NCI-H1092 (cell line): ENCODE results near the gene OSBPL10.

ENCODE experiments used
- DNase-seq: peaks from one replicate; lab custom pipeline; 2025; lab: John Stamatoyannopoulos, UW

OSBPL10 gene

DNA sequence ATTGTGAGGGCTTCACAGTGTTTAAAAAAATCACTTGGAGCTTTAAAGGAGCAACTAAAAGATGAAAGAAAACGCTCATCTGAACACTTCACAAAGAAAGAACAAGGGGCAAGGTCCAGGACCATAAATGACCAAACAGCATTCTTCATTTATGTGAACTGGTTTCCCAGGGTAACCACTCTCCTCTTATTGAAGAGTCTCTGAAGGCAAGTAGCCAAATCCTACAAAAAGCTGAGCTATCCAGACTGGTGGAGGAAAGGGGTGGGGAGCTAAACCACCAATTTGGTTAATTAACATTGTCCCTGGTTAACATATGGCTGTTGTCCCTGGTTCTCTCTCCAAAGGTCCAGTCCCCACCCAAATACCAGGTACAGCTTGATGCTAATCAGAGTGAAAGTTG lies 58.1 kb downstream of the OSBPL10 start:
- peak; percentile 9 for DNase-seq

DNA sequence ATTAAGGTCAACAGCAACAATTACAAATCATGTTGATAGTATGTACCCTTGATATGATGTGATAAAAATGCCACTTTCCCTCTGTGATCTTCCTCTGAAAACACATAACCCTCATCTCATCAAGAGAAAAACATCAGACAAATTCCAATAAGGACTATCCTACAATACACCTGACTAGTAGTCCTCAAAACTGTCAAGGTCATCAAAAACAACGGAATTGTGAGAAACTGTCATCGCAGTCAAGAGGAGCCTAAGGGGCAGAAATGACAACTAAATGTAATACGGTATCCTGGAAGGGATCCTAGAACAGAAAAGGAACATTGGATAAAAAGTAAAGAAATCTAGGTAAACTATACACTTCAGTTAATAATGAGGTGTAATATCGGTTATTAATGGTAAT lies 59.2 kb downstream of the OSBPL10 start:
- DNase-seq, result no peak

DNA sequence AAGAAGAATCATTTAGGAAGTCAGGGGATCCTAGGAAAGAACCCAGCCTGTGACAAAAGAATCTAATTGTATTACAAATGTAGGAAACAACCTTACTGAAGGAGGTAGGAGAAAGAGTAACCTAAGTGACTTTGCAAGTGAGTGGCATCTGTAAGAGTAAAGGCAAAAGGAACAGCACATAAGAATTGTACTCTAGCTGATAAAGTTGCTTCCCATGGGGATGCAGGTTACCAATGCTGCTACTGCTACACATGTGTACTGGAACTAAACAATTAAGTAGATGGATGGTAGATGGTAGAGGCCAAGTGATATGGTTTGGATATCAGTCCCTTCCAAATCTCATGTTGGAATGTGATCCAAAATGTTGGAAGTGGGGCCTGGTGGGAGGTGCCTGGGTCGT lies 60.8 kb downstream of the OSBPL10 start:
- no peak for DNase-seq

DNA sequence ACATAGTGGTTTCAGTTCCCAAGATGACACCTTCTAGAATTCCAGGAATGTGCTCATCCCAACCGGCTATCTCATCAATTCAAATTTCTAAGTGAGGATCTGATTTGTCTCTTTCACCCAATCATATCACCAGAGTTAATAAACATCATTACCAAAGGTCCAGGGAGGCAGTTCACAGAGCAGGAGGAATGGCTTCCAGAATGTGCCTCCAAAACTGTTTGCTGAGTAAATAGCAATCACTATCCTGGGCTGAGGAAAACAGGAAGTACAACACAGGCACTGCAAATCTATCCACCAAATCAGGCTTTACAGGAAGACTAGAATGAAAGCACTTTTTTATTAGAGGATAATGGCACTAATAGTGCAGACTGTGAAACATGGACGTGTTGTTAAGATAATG lies 61.5 kb downstream of the OSBPL10 start:
- no peak for DNase-seq

DNA sequence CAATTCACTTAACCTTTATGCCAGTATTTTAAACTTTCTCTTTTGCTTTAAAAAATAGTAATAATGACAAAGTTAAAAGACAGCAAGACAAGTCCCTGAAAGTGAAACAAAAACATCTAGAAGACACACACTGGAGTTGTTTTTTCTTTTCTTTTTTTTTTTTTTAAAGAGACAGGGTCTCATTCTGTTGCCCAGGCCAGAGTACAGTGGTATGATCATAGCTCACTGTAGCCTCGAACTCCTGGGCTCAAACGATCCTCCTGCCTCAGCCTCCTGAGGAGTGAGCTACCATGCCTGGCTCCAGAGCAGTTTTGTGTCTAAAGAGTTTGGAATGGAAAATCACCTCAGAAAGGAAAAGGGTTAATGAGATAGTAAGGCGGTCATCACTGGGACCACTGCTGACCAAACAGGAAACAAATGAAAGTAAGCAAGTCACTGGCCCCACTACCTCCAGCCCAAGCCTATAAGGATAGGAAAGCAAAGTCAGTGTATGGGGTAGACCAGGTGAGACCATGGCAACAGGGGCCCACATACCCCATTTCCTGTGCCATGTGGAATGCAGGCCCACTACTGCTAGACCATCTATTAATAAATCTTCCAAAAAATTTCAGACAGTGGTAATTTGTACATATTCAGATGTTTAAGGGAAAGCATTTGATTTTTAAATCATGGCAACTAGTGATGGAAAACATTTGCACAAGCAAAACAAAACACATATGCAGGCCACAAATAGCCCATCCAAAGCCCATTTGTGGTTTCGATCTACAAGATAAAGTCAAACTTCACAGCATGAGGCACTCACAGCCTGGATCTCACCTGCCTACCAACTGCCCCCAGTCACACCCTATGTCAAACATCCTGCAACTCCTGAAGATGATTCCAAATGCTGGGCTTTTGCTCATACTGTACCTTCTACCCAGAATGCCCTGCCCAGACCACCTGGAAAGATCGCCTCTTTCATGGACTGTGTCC lies 62.6 kb downstream of the OSBPL10 start:
- DNase-seq, result no peak

DNA sequence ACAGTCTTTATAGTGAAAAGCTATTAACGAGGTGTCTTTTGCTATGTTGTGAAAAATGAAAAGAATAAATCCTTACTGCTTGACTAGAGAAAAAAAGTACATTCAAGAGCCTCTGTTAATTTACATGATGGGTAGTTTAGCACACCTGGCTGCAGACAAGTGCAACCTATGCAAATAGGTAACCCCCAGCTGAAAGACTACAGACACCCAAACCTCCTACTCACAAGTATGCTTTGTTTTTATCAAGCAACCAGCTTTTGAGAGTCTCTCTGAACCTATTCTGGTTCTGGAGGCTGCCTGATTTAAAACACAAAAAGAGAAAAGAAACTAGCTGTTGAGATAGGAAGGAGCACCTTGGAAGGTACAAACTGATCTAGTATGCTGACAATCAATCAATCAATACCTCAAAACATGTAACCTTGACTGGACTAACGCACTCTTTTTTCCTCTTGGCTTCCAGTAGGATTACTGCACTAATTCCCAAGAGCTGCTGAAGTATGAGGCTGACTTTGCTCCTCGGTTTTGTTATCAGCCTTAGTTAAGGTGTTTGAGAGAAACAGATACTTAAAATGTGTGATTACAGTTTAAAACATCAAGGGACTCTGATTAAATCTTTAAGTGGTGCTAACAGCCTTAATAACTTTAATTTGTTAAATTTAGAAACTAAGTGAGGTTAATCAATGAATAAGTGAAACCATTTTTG lies 63.6 kb downstream of the OSBPL10 start:
- DNase-seq, result no peak

DNA sequence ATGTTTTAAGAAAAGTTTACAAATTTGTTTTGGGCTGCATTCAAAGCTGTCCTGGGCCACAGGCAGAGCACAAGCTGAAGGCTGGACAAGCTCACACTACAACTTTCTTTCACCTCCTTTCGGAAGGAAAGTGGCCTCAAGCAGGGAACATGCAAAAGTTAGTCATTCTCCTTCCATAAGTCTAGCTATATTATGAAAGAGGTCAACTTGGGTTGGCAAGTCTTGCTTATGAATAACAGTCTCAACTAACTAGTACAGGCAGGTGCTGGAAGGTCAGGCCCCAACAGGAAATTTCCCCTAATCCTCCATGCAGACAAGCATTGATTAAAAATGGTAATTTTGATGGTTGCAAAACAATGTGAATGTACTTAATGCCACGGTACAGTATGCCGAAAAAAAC lies 69.4 kb downstream of the OSBPL10 start:
- DNase-seq, result no peak

DNA sequence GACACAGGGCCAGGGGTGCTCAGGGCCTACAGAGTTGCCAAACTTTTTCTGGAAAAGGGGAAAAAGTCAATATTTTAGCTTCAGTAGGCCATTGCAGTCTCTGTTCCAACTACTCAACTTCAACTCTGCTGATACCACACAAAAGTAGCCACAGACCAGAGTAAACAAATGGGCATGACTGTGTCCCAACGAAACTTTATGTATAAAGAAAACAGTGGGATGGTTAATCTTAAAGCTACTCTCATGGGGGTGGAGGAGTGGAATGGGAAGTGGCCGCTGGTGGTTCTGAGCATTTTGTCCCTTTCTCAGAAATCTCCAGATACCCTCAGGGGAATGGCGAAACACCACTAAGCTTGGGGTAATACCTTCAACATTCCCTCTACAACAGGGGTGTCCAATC lies 69.9 kb downstream of the OSBPL10 start:
- DNase-seq, result no peak

DNA sequence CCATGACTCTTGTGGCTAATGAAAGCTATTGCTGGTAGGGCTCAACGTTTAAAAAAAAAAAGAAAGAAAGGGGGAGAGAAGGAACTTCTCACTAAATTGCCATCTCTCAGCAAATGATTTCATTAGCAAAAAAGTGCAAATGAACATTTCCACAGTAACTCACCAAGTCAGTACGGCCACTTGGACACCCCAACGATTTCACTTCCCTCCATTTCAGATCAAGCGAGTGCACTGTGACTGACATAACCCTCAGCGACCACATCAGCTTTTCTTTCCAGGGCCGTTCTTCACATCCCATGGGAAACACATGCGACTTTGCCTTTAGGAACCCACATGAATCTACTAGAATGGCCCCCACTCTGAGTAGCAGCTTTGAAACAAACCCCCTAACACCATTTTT lies 71.6 kb downstream of the OSBPL10 start:
- DNase-seq, result no peak

DNA sequence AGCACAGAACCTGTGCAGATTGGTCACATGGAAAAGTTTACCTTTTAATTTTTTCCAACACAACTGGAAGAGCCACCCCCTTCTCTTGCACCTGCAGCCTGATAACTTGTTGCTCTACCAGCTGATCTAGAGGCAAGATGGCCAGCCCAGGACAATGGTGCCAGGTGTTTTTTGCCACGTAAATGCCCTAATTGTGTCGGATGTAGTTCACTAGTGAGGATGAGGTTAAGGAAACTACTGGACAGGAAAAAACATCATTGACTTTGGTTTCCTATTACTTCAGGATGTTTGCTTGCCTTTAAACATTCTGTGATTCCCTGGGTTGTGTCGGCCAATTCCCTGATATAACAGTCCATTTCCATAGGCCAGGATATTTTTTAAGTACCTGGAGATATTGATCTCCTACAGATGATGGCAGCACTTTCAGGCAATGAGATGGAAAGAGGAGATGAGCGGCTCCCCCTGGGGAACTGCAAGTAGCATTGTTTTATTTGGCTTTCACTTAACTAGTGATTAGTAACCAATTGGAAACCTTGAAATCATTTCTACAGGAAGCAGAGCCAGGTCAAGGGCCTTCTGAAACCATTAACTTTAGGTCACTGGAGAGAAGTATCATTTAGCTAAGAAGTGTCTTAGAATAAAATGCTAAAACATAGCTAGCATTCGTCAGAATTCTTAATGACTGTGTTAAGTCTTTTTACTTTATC lies 72.5 kb downstream of the OSBPL10 start:
- peak; percentile 9 for DNase-seq

DNA sequence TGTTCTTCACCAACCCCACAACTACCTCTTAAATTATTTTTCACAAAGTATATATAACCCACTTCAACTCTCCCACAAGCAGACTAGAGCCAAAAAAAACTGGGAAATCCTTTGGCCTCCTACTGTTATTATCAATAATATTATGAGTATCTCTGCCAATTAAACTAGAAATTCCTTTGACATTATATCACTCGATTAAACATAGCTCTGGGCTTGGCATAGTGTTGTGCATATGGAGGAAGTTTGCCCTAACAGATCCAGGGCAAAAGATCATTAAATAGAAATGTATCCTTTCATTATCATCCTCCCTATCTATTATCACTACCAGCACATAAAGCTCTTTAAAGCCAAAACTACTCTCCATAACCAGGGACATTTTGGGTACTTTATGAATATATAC lies 74.9 kb downstream of the OSBPL10 start:
- DNase-seq, result no peak

DNA sequence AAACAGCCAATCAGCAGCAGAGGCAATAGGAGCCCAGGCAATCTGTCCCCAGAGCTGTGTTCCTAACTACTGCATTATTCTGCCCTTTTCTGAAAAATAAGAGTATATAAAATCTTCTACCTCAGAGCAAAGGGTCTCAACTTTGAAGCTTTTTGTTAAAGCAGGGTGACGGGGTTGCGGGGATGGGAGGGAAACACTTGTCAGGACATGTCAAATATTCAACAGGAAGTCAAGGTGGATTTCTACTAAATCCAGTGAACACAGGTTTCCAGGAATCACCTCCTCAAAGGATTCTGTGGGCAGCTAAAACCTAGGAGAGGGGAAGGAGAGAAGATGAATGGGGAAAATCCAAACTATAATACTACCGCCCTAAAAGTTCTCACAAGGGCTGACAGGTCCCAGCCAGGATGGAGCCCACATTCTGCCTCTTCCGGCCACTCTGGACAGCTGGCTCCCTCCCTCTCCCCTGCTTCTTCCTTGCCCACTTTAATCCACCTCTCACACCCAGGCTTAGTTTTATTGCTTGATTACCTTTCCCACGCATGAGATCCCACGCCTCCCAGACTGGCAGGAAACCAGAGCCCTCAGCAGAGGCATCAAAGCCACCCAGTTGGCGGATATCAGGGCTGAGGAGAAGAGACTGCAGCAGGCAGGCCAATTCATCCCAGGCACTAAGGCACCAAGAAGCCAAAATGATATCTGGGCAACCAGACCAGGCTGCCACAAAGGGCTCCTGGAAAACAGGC lies 77.2 kb downstream of the OSBPL10 start:
- DNase-seq, result no peak

DNA sequence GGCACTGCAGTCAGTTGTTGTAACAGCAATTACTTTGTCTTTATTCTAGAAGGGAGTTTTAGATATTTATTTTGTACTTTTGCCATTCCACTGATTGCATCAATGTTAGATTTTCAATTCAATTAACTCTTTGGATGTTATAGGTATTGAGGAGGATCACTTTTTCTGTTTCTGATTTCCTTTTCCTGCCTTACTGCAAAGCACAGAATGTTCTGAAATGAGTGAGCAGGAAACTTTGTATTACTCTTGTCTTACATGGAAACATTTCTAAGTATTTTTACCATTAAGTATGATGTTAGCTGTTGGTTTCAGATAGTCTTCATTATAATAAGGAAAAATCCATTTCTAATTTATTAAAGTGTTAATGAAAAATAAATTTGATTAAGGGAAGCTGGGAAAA lies 80.5 kb downstream of the OSBPL10 start:
- DNase-seq, result no peak

DNA sequence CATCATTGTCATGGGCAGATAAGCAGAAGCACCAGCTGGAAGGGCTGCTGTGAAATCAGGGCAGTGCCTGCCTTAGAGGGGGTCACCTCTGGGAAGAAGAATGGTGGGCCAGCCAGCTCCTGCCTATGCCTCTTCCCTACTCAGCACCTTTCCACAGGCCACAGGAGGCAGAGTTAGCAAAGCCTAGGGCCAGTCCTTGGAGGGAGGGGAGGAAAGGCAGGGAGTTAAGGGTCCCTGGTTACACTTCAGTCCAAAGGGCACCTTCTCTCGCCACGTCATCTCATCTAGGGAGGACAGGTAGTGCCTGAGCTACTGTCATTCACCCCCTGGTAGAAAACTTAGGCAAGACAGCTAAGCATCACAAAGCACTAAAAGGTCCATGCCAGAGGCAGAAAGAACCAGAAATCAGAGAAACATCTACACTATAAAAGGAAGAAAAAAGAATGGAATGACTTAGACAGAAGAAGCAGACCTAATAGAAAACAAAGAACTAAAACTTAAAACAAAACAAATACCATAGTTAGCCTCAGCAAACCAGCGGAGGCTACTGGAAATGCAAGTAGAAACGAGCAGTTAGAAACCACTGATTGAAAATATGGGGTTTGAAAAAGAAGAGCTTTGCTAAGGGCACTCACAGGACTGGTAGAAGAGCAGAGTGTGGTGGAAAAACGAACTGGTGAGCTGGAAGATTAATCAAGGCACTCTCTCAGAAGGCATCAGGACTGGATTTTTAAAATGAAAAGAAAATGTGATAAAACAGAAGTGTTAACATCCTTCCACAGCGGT lies 84.2 kb downstream of the OSBPL10 start:
- no peak for DNase-seq

DNA sequence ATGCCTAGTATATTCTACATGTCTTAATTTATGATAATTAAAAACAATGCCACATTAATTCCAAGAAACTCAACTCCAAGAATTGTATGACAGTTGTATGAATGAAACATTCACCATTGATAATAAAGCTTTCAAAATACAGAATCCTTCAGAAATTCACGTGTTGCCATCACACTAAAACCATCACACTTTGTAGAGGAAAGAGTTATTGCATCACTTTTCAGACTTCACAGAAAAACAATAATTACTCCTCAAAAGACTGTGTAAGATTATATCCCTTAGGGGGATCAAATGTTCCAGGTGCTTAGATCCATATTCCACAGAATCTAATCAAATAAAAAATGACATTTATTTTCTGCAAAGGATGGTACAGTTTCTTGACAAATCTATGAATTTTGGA lies 85.0 kb downstream of the OSBPL10 start:
- DNase-seq, result no peak

DNA sequence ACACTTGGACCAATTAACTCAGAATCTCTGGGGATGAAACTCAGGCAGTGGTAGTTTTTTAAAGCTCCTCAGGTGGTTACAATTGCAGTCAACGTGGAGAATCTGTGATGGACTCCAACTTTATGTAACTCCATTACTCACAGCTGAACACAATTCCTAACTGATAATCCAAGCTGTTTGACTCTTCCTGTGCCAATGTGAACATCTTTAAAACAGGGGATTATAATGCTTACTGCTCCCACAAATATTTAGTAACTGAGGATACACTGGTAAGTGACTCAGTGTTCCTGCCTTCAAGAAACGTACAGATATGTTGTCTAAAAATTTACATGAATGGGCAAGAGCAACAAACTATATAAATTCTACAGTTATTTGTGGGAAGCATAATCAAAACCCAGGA lies 85.6 kb downstream of the OSBPL10 start:
- DNase-seq, result no peak

DNA sequence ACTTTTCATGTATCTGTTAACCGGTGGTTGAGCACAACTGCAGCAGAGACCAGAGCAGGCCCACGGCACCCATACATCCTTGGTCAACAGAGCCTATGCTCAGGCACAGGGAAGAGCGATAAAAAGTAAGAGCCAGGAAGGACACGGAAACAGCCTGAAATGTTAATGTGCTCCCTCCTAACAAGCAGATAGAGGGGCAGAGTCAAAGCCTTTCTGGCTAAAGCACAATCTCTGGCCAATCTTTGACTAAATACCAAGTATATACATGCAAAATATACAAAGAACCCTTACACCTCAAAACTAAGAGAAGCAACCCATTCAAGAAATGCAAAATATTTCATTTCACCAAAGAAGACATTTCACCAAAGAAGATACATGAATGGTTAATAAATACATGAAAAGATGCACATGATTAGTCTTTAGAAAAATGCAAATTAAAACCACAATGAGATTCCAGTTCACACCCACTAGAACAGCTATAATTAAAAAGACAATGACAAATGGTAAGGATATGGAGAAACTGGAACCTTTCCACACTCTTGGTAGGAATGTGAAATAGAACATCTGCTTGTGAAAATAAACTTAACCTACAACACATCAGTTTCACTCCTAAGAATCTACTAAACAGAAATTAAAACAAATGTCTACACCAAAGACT lies 88.0 kb downstream of the OSBPL10 start:
- DNase-seq, result no peak

DNA sequence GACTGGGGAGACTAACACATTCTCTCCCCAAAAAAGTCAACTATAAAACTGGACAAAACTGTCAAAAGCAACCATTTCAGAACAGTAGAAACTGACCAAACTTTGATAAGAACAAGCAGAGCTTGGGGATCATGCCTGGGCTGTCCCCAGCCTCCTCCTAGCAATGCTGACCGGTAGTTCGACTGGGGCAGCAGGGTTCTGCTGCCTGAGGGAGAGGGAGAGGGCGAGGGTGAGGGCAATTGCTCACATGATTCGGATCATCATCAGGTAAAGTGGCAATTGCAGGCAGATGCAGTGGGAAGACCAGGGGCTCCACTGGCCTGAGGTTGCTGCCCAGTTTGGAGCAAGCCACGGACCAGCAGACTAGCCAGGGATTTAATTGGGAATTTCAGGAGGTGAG lies 88.6 kb downstream of the OSBPL10 start:
- DNase-seq, result no peak

DNA sequence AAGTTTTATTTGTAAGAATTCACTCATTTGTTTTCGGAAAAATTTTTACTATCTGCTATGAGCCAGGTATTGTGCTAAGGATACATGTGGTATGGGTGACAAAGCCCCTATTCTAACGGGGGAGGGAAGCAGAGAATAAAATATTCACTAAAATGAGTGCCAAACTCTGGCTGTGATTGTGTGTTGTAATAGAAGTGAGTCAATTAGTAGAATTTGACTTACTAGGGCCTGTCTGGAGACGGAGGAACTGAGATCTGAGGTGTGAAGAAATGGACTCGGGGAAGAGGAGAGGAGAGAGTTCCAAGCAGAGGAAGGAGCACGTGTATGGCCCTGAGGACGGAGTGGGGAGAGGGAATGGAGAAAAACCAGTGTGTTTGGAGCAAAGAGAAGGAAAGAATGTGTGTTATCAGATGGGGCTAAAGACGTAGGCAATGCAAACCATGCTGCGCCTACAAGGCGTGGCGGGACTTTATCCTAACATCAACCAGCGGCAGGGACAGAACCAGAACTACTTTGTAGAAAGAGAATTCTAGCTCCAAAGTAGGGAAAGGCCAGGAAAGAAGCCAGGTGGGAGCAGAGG lies 89.1 kb downstream of the OSBPL10 start:
- no peak for DNase-seq

DNA sequence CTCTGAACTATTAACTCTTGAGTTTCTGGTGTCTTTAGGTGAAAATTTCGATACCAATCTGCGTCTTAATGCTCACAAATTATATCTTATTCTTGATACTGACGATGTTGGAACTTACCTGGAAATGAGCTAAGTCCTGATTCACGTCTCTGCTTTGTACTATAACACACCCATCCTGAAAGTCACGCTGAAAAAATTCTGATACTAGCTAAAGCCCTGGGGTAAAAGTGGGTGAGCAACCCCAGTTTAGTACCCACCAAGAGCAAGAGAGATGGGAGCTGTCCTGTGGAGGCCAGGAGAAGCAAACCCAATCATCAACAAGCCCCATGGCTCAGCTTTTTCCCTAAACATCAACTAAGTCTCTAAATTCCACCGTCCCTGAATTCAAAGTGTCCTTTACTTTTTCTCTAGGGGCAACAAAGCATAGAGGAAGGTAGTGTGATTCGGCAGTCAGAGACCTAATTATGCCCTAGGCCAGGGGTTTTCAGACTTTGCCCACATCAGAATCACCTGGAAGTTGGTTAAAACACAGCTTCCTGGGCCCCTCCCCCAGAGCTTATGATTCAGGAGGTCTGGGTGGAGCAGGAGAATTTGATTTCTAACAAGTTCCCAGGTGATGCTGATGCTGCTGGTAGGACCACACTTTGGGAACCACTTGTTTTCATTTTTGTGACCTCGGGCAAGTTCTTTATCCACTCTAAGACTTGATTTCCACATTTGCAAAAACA lies 90.2 kb downstream of the OSBPL10 start:
- DNase-seq, result no peak
